GM21381 (cell line): ENCODE results near the gene SEC14L5.
"Not testable (repeated sequence)": the region's sequence is repeated elsewhere in the genome, so short reads cannot be mapped to it uniquely, and the experiment has no call there.

Experiments
- ATAC-seq: cut with Tn5 transposase; IDR thresholded peaks from one replicate; pipeline ENCODE4 v1.9.1; 2021; ENCODE audit warnings: mild to moderate bottlenecking, moderate library complexity; ENCODE audit not compliant: unreplicated experiment

SEC14L5 gene

DNA sequence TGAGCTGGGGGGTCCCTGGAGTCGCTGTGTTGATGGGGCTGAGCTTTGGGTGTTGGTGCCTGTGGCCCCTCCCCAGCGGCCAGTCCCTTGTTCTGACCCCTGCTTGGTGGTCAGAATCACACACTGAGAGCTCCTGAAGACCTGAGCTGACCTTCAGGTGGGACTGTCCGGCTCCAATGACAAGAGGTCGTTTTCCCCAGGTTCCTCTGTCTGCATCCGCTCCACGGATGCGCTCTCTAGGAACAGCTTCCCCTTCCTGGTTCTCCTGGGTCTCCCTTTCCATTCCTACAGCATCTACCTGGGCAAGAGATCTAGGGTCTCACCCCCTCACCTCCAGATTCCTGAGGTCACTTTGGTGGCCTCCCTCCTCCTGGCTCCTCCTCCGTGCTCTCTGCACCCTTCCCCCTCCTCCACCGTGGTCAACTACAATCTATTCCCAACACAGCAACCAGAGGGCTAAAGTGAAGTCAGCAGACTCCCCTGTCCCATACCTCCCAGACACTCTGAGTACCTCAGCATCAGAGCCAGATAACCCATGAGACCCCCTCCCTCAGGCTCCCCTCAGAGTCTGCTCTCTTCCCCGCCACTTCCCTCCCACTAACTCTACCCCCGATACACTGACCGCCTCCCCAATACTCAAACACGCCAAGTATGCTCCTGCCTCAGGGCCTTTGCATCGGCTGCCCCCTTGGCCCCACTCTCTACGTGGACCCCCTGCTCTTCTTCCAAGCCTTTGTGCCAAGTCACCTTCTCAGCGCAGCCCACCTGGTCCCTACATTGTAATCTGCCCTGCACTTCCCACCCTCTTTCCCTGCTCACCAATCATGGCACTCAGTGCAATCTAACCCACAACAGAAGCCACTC, 9.0 kb upstream of the SEC14L5 start:
- ATAC-seq = no peak

- no peak for ATAC-seq
These were observed 8.1 kb upstream of the SEC14L5 start for GRCh38 chr16:4949986-4950385.

DNA sequence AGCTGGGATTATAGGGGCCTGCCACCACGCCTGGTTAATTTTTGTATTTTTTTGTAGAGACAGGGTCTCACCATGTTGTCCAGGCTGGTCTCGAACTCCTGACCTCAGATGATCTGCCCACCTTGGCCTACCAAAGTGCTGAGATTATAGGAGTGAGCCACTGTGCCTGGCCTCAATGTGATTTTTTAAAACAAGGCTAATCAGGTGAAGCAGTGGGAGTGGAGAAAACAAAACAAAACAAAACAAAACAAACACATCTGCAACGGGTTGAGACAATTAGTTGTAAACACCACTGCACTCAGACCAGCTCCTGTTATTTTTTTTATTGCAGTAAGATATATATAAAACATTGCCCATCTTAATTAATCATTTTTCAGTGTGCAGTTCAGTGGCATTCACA, 6.5 kb upstream of the SEC14L5 start:
- ATAC-seq = not testable (repeated sequence)

GRCh38 chr16:4954714-4955113, 3.4 kb upstream of the SEC14L5 start:
- no peak for ATAC-seq

- no peak for ATAC-seq
These were observed 760 bp upstream of the SEC14L5 start for GRCh38 chr16:4957420-4957719.

DNA sequence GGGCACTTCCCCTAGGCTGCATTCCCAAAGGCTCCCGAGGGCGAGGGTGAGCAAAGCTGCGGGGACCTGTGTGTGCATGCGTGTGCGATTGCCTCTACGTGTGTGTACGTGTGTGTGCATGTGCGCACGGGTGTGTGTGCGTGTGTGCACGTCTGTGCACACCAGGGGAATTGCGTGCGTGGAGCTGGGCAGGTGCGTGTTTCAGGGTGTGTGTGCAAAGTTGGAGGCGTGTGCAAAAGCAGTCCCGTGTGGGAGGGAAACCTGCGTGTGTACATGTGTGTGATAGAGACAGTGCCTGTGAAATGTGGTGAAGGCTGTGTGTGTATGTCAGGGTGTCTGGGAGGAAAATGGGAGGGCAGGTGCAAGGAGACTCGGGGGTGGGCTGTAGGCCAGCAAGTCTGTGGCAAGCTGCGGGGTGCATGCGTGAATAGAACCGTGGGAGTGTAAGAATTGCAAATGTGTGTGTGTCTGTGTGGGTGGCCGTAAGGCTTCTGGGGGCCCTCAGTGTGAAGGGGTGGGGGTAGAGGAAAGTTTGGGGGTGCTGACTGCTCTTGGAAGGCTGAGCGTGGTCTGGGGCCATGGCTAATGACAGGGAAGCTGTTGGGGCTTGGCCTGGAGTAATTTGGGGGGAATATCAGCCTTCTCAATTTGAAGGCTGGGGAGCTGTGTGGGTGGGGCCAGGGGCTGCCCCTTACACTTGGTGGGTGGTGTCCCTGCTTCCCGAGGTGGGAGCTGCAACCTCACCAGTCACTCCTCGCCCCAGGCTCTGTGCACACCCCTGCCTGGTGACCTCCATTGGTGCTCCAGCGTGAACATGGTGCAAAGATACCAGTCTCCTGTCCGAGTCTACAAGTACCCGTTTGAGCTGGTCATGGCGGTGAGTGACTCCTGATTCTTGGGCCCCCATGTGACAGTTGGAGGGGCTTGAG, 644 bp downstream of the SEC14L5 start:
- no peak for ATAC-seq

DNA sequence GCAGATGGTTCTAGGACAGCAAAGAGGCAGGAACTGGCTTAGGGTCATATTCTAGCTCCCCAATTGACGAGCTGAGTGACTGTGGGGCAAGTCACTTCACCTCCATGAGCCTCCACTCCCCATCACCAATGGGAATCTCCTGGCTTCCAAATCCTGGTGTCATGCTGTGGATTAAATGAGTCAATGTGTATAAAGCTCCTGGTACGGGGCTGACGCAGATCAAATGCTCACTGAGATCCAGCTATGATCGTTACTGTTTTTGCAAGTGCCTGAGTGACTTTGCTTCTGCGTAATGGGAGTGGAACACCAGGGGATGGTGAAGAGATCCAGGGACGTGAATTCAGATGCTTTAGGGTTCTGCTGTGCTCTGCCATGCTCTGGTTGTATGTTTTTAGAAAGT, 2.4 kb downstream of the SEC14L5 start:
- ATAC-seq = no peak

- ATAC-seq = no peak
These were observed 4.6 kb downstream of the SEC14L5 start for GRCh38 chr16:4962716-4963115.

DNA sequence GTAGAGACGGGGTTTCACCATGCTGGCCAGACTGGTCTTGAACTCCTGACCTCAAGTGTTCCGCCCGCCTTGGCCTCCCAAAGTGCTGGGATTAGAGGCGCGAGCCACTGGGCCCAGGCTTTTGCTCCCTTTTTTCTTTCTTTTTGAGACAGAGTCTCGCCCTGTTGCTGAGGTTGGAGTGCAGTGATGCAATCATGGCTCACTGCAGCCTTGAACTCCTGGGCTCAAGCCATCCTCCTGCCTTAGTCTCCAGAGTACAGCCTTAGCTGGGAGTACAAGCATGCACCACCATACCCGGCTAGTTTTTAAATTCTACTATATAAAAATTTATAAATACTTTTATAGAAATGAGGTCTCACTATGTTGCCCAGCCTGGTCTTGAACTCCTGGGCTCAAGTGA, 5.4 kb downstream of the SEC14L5 start:
- ATAC-seq = not testable (repeated sequence)

DNA sequence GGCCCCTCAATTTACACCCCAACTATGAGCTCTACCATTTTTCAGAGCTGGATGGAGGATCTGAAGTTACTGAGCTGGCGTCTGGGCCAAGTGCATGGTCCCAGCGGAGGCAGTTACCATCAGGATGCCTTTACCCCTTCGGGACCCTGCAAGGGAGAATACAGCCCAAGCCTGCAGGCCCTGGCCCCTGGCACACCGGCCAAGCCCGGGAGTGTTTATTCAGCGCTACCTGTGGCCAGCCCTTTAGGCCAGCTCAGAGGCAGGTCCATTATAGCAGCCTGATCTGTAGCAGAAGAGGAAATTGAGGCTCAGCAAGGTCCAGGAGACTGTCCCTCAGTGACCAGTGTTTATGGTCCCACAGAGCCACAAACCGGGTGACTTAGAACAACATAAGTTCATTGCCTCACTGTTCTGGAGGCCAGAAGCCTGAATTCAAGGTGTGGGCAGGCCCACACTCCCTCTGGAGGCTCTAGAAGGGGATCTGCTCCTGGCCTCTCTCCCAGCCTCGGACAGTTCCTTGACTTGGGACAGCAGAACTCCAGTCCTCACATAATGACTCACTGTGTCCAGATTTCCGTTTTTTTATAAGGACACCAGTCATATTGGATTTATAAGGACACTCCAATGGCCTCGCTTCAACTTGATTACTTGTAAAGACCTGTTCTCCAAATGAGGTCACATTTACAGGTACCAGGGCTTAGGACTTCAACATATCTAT, 8.8 kb downstream of the SEC14L5 start:
- no peak for ATAC-seq

GRCh38 chr16:4968278-4968677, 10.1 kb downstream of the SEC14L5 start:
- not testable (repeated sequence) for ATAC-seq

- no peak for ATAC-seq
These were observed 10.9 kb downstream of the SEC14L5 start for GRCh38 chr16:4968879-4969483.

DNA sequence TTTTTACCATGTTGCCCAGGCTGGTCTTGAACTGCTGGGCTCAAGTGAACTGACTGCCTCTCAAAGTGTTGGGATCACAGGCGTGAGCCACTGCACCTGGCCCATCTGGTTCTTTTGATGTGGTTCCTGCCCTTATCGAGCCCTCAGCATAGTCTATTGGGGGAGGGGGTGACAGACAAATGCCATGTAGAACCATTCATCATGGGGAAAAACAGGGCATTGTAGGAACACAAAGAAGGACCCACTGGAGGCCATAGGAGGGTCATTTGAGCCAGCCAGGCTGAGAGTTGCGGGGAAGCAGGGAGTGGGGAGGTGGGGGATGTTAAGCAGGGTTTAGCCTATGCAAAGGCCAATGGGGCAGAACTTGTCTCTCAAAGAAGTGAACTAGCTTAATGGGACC, 11.9 kb downstream of the SEC14L5 start:
- ATAC-seq = no peak

DNA sequence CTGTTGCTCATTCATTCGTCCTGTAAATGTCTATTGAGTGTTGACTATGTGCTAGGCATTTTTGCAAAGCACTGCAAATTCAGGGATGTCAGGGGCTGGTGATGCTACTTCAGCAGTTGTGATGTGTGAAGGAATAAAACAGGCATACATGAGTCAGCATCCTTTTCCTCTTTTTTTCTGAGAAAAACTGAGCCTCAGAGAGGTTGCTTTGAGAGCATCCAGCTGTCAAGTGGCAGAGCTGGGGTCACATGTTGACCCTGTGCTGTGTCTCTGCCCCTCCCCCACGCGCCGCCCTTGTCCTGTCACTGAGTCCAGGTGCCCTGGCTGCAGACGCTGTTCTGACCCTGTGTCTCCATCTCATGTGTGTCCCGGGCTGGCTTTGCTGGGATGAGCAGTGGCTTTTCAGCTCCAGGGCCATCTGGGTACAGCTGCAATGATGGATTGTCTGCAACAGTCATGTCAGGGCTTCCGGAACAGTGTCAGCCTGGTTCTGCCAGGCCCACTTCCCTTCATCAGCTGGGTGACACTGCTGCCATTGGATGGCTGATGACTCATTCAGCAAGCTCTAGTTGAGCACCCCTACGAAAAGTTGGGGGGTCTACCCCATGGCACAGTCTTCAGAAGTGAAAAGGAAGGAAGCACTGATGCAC, 14.9 kb downstream of the SEC14L5 start:
- no peak for ATAC-seq

DNA sequence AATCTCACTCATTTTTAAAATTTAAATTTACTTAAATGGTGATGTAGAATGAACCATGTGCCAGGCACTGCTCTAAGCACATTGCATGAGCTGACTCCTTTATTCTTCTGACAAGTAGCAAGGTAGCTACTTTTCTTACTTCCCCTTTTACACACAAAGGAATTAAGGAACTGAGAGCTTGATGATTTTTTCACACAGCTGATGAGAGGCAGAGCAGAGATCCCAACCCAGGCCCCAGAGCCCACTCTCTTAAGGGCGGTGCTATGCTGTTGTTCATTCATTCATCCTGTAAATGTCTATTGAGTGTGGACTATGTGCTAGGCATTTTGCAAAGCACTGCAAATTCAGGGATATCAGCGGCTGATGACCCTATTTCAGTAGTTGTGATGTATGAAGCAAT, 17.9 kb downstream of the SEC14L5 start:
- ATAC-seq = peak; percentile 94

DNA sequence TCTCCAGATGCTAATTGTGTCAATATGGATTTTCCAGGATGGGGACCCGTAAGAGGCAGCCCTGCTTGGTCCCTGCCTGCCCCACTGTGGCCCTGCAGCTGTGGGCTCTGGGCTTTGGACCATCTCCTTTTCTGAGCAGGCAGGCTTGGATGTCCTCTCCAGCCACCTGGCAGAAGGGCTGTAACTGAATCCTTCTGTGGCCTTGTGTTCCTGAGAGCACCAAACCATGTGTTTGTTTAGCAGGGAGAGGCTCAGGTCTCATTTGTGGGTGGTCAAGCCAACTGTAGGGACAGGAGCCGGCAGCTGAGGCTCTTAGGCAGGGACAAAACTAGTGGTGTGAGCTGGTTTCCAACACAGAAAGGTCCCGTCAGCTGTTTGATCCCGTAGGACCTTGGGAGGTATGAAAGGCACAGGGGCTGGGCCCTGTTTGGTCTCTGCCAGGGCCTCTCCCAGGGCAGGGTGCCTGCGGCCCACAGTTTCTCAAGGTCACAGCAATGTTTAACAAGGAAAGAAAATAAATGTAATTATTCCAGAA, 18.5 kb downstream of the SEC14L5 start:
- ATAC-seq = no peak

- ATAC-seq = no peak
These were observed 21.0 kb downstream of the SEC14L5 start for GRCh38 chr16:4979164-4979563.

DNA sequence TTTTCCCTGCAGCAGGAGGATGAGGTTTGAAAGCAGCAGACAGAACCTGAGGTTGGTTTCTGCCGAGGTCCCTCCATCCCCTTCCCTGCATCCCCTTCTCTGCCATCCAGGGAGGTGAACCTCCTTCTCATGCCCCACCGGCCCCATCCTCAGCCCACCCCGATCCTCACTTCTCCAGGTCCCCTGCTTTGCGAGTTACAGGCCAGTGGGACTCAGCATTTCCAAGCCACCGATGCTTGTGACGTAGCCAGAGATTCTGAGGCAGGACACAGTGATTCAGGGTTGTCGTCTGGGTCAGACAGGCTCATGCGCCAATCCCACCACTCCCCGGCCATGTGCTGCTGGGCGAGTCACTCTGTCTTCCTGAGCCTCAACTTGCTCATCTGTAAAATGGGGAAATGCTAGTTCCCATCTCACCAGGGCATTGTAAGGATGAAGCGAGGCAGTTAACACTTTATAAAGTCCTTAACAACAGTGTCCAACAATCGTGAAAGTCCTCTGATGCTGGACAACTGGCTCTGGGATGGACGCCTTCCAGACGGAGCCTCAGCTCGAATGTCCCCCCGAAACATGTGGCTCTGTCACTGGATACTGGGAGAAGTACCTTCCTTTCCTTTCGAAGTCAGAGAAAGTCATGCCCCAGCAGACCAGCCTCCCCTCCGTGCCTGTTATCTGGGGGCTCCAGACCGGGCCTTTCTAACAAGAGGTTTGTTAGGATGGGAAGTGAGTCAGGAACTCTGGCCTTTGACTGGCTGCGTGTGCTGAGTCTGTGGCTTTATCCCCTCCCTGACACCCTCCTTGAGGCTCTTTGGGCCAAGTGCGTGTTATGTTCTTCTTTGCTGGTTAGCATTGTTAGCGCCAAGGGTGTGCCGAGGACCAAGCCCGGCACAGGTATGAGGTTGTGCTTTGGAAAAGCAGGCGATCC, 21.9 kb downstream of the SEC14L5 start:
- no peak for ATAC-seq

DNA sequence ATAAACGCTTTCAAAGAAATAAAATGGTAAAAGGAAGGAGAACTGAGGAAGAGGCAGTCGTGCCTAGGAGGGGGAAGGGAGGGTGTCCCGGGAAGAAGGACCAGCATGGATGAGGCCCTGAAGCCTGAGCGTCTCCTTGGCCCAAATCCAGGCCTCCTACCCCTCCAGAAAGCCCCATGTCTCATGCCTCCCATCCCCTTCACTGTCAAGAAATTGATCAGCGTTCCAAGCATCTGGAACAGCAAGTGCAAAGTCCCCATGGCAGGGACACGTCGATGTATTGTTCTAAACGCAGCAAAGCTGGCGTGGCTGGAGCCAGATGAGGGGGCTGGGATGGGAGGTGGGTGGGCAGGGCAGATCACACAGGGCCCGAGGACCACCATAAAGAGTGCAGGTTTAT, 22.6 kb downstream of the SEC14L5 start:
- ATAC-seq = no peak
